GM21528 (cell line): ENCODE data around the gene THOC5.
"Not testable (repeated sequence)": the region's sequence is repeated elsewhere in the genome, so short reads cannot be mapped to it uniquely, and the experiment has no call there.

Source experiments
- ATAC-seq: cut with Tn5 transposase; IDR thresholded peaks from one replicate; pipeline ENCODE4 v1.9.1; 2021; ENCODE audit warnings: mild to moderate bottlenecking, moderate library complexity; ENCODE audit not compliant: unreplicated experiment, low FRiP score

The THOC5 gene

GRCh38 chr22:29563652-29564460, 10.3 kb upstream of the THOC5 start:
- ATAC-seq: no peak

GRCh38 chr22:29559853-29560252, 6.3 kb upstream of the THOC5 start:
- no peak for ATAC-seq

GRCh38 chr22:29559030-29559429, 5.5 kb upstream of the THOC5 start:
- no peak for ATAC-seq

- no peak for ATAC-seq
These were observed 1.6 kb upstream of the THOC5 start for GRCh38 chr22:29555065-29555644.

GRCh38 chr22:29552357-29552756, 1.2 kb downstream of the THOC5 start:
- not testable (repeated sequence) for ATAC-seq

GRCh38 chr22:29550005-29550404, 3.6 kb downstream of the THOC5 start:
- ATAC-seq: no peak

GRCh38 chr22:29545045-29545444, 8.5 kb downstream of the THOC5 start:
- not testable (repeated sequence) for ATAC-seq

GRCh38 chr22:29541845-29542244, 11.7 kb downstream of the THOC5 start:
- no peak for ATAC-seq

GRCh38 chr22:29539105-29539504, 14.5 kb downstream of the THOC5 start:
- no peak for ATAC-seq

- ATAC-seq: no peak
These were observed 17.1 kb downstream of the THOC5 start for GRCh38 chr22:29536411-29536810.

GRCh38 chr22:29531419-29531818, 22.1 kb downstream of the THOC5 start:
- no peak for ATAC-seq

GRCh38 chr22:29530716-29531115, 22.8 kb downstream of the THOC5 start:
- ATAC-seq: no peak

- ATAC-seq: no peak
These were observed 25.4 kb downstream of the THOC5 start for GRCh38 chr22:29528144-29528543.

GRCh38 chr22:29524442-29525191, 28.9 kb downstream of the THOC5 start:
- ATAC-seq: no peak

- ATAC-seq: no peak
These were observed 29.8 kb downstream of the THOC5 start for GRCh38 chr22:29523761-29524160.

- ATAC-seq: no peak
These were observed 32.0 kb downstream of the THOC5 start for GRCh38 chr22:29521526-29521925.

GRCh38 chr22:29520851-29521250, 32.7 kb downstream of the THOC5 start:
- ATAC-seq: no peak

- no peak for ATAC-seq
These were observed 33.6 kb downstream of the THOC5 start for GRCh38 chr22:29519996-29520395.

- no peak for ATAC-seq
These were observed 35.1 kb downstream of the THOC5 start for GRCh38 chr22:29518427-29518826.

GRCh38 chr22:29517215-29517908, 36.2 kb downstream of the THOC5 start:
- ATAC-seq: no peak

- ATAC-seq: no peak
These were observed 41.5 kb downstream of the THOC5 start for GRCh38 chr22:29512031-29512430.
